GM23338 (cell line): ENCODE data around the gene DNAJB12. TPM values are rescaled to one million over a fixed set of nuclear protein-coding genes. Genes with fewer than 3 reads are reported as not detected.
A peak's percentile ranks its signal among the peaks of the same experiment; 100 is the strongest.

ENCODE experiments used
- ATAC-seq: fragments of 200-7000 bp; cut with Tn5 transposase; 3 replicates; pipeline ENCODE4 v1.9.1; 2020
- DNase-seq: peaks from one replicate; pipeline ENCODE4 v3.0.0-alpha.2; 2015; ENCODE audit warnings: low spot score
- H2AFZ ChIP-seq: fragments of 200-600 bp; sonication (generic); 2 replicates; pipeline ENCODE4 v1.8.0; 2016; ENCODE audit warnings: antibody characterized with exemption, mild to moderate bottlenecking, moderate library complexity
- H3F3A ChIP-seq: fragments of 200-600 bp; sonication (generic); replicated peaks from 2 replicates; pipeline ENCODE4 v1.8.0; 2017; ENCODE audit warnings: antibody characterized with exemption, mixed run types, low read depth
- H3K27ac ChIP-seq: fragments of 200-600 bp; sonication (generic); 2 replicates; pipeline ENCODE4 v1.6.1; 2016; ENCODE audit warnings: low read depth
- H3K27me3 ChIP-seq: fragments of 200-600 bp; sonication (generic); 2 replicates; pipeline ENCODE4 v1.8.0; 2016; ENCODE audit warnings: mild to moderate bottlenecking, mixed run types, moderate library complexity; ENCODE audit not compliant: insufficient read depth
- H3K36me3 ChIP-seq: fragments of 200-600 bp; sonication (generic); 2 replicates; pipeline ENCODE4 v1.8.0; 2016; ENCODE audit warnings: mild to moderate bottlenecking; ENCODE audit not compliant: insufficient read depth
- H3K4me1 ChIP-seq: fragments of 200-600 bp; sonication (generic); 2 replicates; pipeline ENCODE4 v1.8.0; 2016; ENCODE audit warnings: mild to moderate bottlenecking, moderate library complexity; ENCODE audit not compliant: insufficient read depth
- H3K4me2 ChIP-seq: fragments of 200-600 bp; sonication (generic); 2 replicates; pipeline ENCODE4 v1.7.1; 2017; ENCODE audit warnings: mixed run types
- H3K4me3 ChIP-seq: fragments of 200-600 bp; sonication (generic); 2 replicates; pipeline ENCODE4 v1.6.1; 2016; ENCODE audit warnings: mixed run types
- H3K79me2 ChIP-seq: fragments of 200-600 bp; sonication (generic); replicated peaks from 2 replicates; pipeline ENCODE4 v1.8.0; 2017; ENCODE audit warnings: mild to moderate bottlenecking; ENCODE audit not compliant: insufficient read depth
- H3K9me2 ChIP-seq: fragments of 200-600 bp; sonication (generic); 2 replicates; pipeline ENCODE4 v1.8.0; 2017; ENCODE audit not compliant: insufficient read depth
- H4K20me1 ChIP-seq: fragments of 200-600 bp; sonication (generic); replicated peaks from 2 replicates; pipeline ENCODE4 v1.8.0; 2017; ENCODE audit warnings: mild to moderate bottlenecking; ENCODE audit not compliant: insufficient read depth
- H3K27ac Mint-ChIP-seq: 2 replicates; pipeline ENCODE4 v1.8.0; 2020; ENCODE audit warnings: inconsistent platforms, mild to moderate bottlenecking, moderate library complexity, mixed read lengths
- H3K27me3 Mint-ChIP-seq: 3 replicates; pipeline ENCODE4 v1.8.0; 2022; ENCODE audit warnings: low read depth, mild to moderate bottlenecking, moderate library complexity, mixed read lengths, inconsistent platforms; ENCODE audit not compliant: insufficient read depth, poor library complexity
- H3K36me3 Mint-ChIP-seq: 3 replicates; pipeline ENCODE4 v1.8.0; 2021; ENCODE audit warnings: low read depth, mild to moderate bottlenecking, inconsistent platforms, moderate library complexity, mixed read lengths
- H3K4me1 Mint-ChIP-seq: 3 replicates; pipeline ENCODE4 v1.8.0; 2020; ENCODE audit warnings: mild to moderate bottlenecking, inconsistent platforms, mixed read lengths
- H3K4me3 Mint-ChIP-seq: 3 replicates; pipeline ENCODE4 v1.8.0; 2021; ENCODE audit warnings: moderate library complexity, mild to moderate bottlenecking, inconsistent platforms, mixed read lengths
- H3K9me3 Mint-ChIP-seq: 3 replicates; pipeline ENCODE4 v1.8.0; 2020; ENCODE audit warnings: moderate library complexity, mild to moderate bottlenecking, inconsistent platforms, mixed read lengths
- CREB1 ChIP-seq: fragments of 250-450 bp; sonication (Bioruptor Pico); IDR thresholded peaks from 2 replicates; pipeline ENCODE4 v1.5.0; 2020; ENCODE audit warnings: low read depth, mild to moderate bottlenecking, moderate library complexity
- EZH2 ChIP-seq: fragments of 200-600 bp; sonication (generic); IDR thresholded peaks from one replicate; pipeline ENCODE4 v1.8.0; 2017; ENCODE audit warnings: antibody characterized with exemption, mild to moderate bottlenecking, low read depth; ENCODE audit not compliant: unreplicated experiment
- NANOG ChIP-seq: IDR thresholded peaks from 2 replicates; pipeline ENCODE4 v1.6.1; 2016; ENCODE audit warnings: antibody characterized with exemption, borderline replicate concordance
- POLR2AphosphoS5 ChIP-seq: IDR thresholded peaks from 2 replicates; pipeline ENCODE4 v1.6.1; 2016; ENCODE audit warnings: antibody characterized with exemption, low read depth
- REST ChIP-seq: IDR thresholded peaks from one replicate; pipeline ENCODE4 v1.6.1; 2018; ENCODE audit warnings: antibody characterized with exemption; ENCODE audit not compliant: unreplicated experiment
- ZNF114 ChIP-seq: fragments of 250-450 bp; sonication (Bioruptor Pico); IDR thresholded peaks from 2 replicates; pipeline ENCODE4 v1.5.0; 2020; ENCODE audit warnings: mild to moderate bottlenecking, moderate library complexity
- ZNF462 ChIP-seq: fragments of 250-450 bp; sonication (Bioruptor Pico); IDR thresholded peaks from 2 replicates; pipeline ENCODE4 v1.5.0; 2020; ENCODE audit warnings: mild to moderate bottlenecking, moderate library complexity
- polyA plus RNA-seq: library from polyadenylated mRNA; unstranded; fragments of >200 nt; fragmentation: Nextera tagmentation; extraction: Ambion mirVana; gene quantifications from 2 replicates; pipeline ENCODE4 v1.2.1, GENCODE V29; 2016
- total RNA-seq: library from RNA; depleted of rRNA; stranded (reverse); fragments of >200 nt; shearing (Covaris generic); gene quantifications from 2 replicates; pipeline ENCODE4 v1.2.3, GENCODE V29; 2014

Gene DNAJB12
- total and polyA plus RNA-seq, 2 experiments from 2014 or later = 12.8 to 16.0 TPM

- peaks cover 24% of the 10 kb centered on the region for H3K4me1 Mint-ChIP-seq
- Histone ChIP-seq H3K4me1 (peaks cover 23% of the 10 kb centered on the region; the same call in 1 of the 2 replicates), H3F3A (peaks cover 19% of the 10 kb centered on the region), H3K9me2 (no peaks in the 10 kb centered on the region), H3K27ac (peak overlapping the region; percentile 72; the same call in 1 of the 2 replicates), H3K4me2 (peak overlapping the region; percentile 87), H3K79me2 (no peaks in the 10 kb centered on the region), H3K27me3 (no peaks in the 10 kb centered on the region), H3K36me3 (no peaks in the 10 kb centered on the region), H4K20me1 (no peaks in the 10 kb centered on the region), H2AFZ (peak overlapping the region; percentile 95), H3K4me3 (peak overlapping the region; percentile 89)
- no peaks in the 10 kb centered on the region for H3K36me3 Mint-ChIP-seq
- TF ChIP-seq NANOG (peak; percentile 59; the same call in 1 of the 2 replicates), POLR2AphosphoS5 (peak; percentile 79), ZNF114 (CRISPR knock-in tag) (no peak), CREB1 (CRISPR knock-in tag) (peak; percentile 77), REST (no peak), EZH2 (no peak), ZNF462 (no peak)
- peak overlapping the region; percentile 79 for H3K27ac Mint-ChIP-seq
- peaks cover 6% of the 10 kb centered on the region for H3K27me3 Mint-ChIP-seq
- DNase-seq = peak; percentile 98
- ATAC-seq = peak; percentile 94
- H3K9me3 Mint-ChIP-seq = no peaks in the 10 kb centered on the region
- H3K4me3 Mint-ChIP-seq = peak overlapping the region; percentile 74
Observed at GRCh38 chr10:72297805-72298591, 56.7 kb downstream of the DNAJB12 start.
